SK-N-SH (cell line): ENCODE measurements around the gene RASGEF1C. TPM values are rescaled to one million over a fixed set of nuclear protein-coding genes. Genes with fewer than 3 reads are reported as not detected.

ENCODE experiments used
- CTCF ChIA-PET: fragments of 300-600, 350-600 bp; formaldehyde crosslinking; extraction: SDS; loops from one replicate; lab custom pipeline; 2021; lab: Yijun Ruan, JAX
- POLR2A ChIA-PET: fragments of 350-600 bp; sonication (Branson Sonifier 250); formaldehyde crosslinking; extraction: SDS; loops from one replicate; lab custom pipeline; 2020; ENCODE audit warnings: antibody characterized with exemption, inconsistent platforms; lab: Yijun Ruan, JAX
- DNase-seq: peaks from one replicate; pipeline ENCODE4 v3.0.0; 2012
- H2AFZ ChIP-seq: fragments of 200-600 bp; sonication (generic); 2 replicates; pipeline ENCODE4 v1.8.1; 2016; ENCODE audit warnings: antibody characterized with exemption, mild to moderate bottlenecking, low read depth
- H3F3A ChIP-seq: fragments of 200-600 bp; sonication (generic); replicated peaks from 2 replicates; pipeline ENCODE3; 2016; ENCODE audit warnings: antibody characterized with exemption, mild to moderate bottlenecking; ENCODE audit not compliant: insufficient read depth
- H3K27ac ChIP-seq, 2 experiments: fragments of 200-500 bp in 1 of 2; fragments of 200-600 bp in 1 of 2; sonication (Bioruptor generic) in 1 of 2; sonication (generic), shearing (Covaris generic) in 1 of 2; 2 replicates each; pipeline versions ENCODE4 v1.5.1 to v1.6.1; 2014 to 2016; ENCODE audit warnings: low read depth in 2 of 2, inconsistent platforms in 1 of 2, low read length in 1 of 2, mild to moderate bottlenecking in 1 of 2, mixed read lengths in 1 of 2
- H3K27me3 ChIP-seq: fragments of 200-600 bp; sonication (generic), shearing (Covaris generic); 2 replicates; pipeline ENCODE4 v1.6.1; 2016; ENCODE audit warnings: mixed run types; ENCODE audit not compliant: insufficient read depth
- H3K36me3 ChIP-seq, 2 experiments: fragments of 200-500 bp in 1 of 2; fragments of 200-600 bp in 1 of 2; sonication (Bioruptor generic) in 1 of 2; sonication (generic) in 1 of 2; replicated peaks in 1 of 2; 2 replicates each; pipeline versions ENCODE3 to v1.5.1; 2014 to 2016; ENCODE audit warnings: low read length in 1 of 2, mild to moderate bottlenecking in 1 of 2; ENCODE audit not compliant: insufficient read depth in 2 of 2, control insufficient read depth in 1 of 2
- H3K4me1 ChIP-seq, 2 experiments: fragments of 200-500 bp in 1 of 2; fragments of 200-600 bp in 1 of 2; sonication (Bioruptor generic) in 1 of 2; sonication (generic), shearing (Covaris generic) in 1 of 2; 2 replicates each; pipeline versions ENCODE4 v1.5.1 to v1.6.1; 2014 to 2016; ENCODE audit warnings: low read depth in 1 of 2, low read length in 1 of 2, mixed run types in 1 of 2; ENCODE audit not compliant: insufficient read depth in 2 of 2, control insufficient read depth in 1 of 2
- H3K4me2 ChIP-seq: fragments of 200-600 bp; sonication (generic), shearing (Covaris generic); 2 replicates; pipeline ENCODE4 v1.6.1; 2017; ENCODE audit warnings: mixed run types
- H3K4me3 ChIP-seq, 2 experiments: fragments of 200-500 bp in 1 of 2; fragments of 200-600 bp in 1 of 2; sonication (Bioruptor generic) in 1 of 2; sonication (generic), shearing (Covaris generic) in 1 of 2; 2 replicates each; pipeline versions ENCODE4 v1.5.1 to v1.8.1; 2014 to 2016; ENCODE audit warnings: low read depth in 2 of 2, inconsistent platforms in 1 of 2, low read length in 1 of 2, mild to moderate bottlenecking in 1 of 2, mixed read lengths in 1 of 2, moderate library complexity in 1 of 2
- H3K79me2 ChIP-seq: fragments of 200-600 bp; sonication (generic); 2 replicates; pipeline ENCODE4 v1.8.1; 2017; ENCODE audit warnings: mild to moderate bottlenecking; ENCODE audit not compliant: insufficient read depth
- H3K9ac ChIP-seq: fragments of 200-600 bp; sonication (generic); 2 replicates; pipeline ENCODE4 v1.6.1; 2017; ENCODE audit warnings: mixed run types
- H3K9me2 ChIP-seq: fragments of 200-600 bp; sonication (generic); 2 replicates; pipeline ENCODE4 v1.6.1; 2017; ENCODE audit warnings: mixed run types
- H3K9me3 ChIP-seq: fragments of 200-600 bp; sonication (generic); 2 replicates; pipeline ENCODE4 v1.6.1; 2017; ENCODE audit warnings: mixed run types, mild to moderate bottlenecking, moderate library complexity
- H4K20me1 ChIP-seq: fragments of 200-600 bp; sonication (generic); 2 replicates; pipeline ENCODE4 v1.6.1; 2017; ENCODE audit warnings: mild to moderate bottlenecking, mixed run types; ENCODE audit not compliant: insufficient read depth
- CHD2 ChIP-seq: fragments of 150-350 bp; IDR thresholded peaks from 2 replicates; pipeline ENCODE4 v1.6.1; 2018; ENCODE audit warnings: low read length; ENCODE audit not compliant: partially characterized antibody
- CTCF ChIP-seq: fragments of 200-600 bp; sonication (generic); IDR thresholded peaks from 2 replicates; pipeline ENCODE4 v1.6.1; 2017; ENCODE audit warnings: antibody characterized with exemption, mild to moderate bottlenecking, moderate library complexity
- EZH2phosphoT487 ChIP-seq: fragments of 200-600 bp; sonication (generic); IDR thresholded peaks from 2 replicates; pipeline ENCODE4 v1.6.1; 2017; ENCODE audit warnings: low read depth, mixed run types, mild to moderate bottlenecking, antibody characterized with exemption, moderate library complexity, borderline replicate concordance
- FOXJ3 ChIP-seq: sonication (generic); formaldehyde crosslinking; IDR thresholded peaks from 2 replicates; pipeline ENCODE4 v1.5.1; 2020; ENCODE audit warnings: mild to moderate bottlenecking, missing genetic modification reagents
- GABPA ChIP-seq: IDR thresholded peaks from 2 replicates; pipeline ENCODE4 v1.4.0; 2012; ENCODE audit warnings: low read depth, mild to moderate bottlenecking
- IRF3 ChIP-seq: fragments of 150-350 bp; IDR thresholded peaks from 2 replicates; pipeline ENCODE4 v1.6.1; 2016; ENCODE audit warnings: mild to moderate bottlenecking, low read depth, low read length
- MXI1 ChIP-seq: IDR thresholded peaks from 2 replicates; pipeline ENCODE4 v1.6.1; 2012; ENCODE audit warnings: mild to moderate bottlenecking, low read depth, low read length, improper control_type of control experiment
- PBX3 ChIP-seq: IDR thresholded peaks from 2 replicates; pipeline ENCODE4; 2012
- SMC3 ChIP-seq: IDR thresholded peaks from 2 replicates; pipeline ENCODE4 v1.6.1; 2012; ENCODE audit warnings: low read depth, low read length, improper control_type of control experiment
- TAF1 ChIP-seq: IDR thresholded peaks from 2 replicates; pipeline ENCODE4 v1.6.1; 2012; ENCODE audit warnings: low read depth, mild to moderate bottlenecking, low read length, moderate library complexity, borderline replicate concordance
- TCF12 ChIP-seq: IDR thresholded peaks from 2 replicates; pipeline ENCODE4 v1.4.0; 2012
- USF1 ChIP-seq: IDR thresholded peaks from 2 replicates; pipeline ENCODE4 v1.4.0; 2012; ENCODE audit warnings: low read depth, borderline replicate concordance
- USF2 ChIP-seq: fragments of 150-350 bp; IDR thresholded peaks from 2 replicates; pipeline ENCODE4 v1.6.1; 2017; ENCODE audit warnings: antibody characterized with exemption, low read length, low read depth, borderline replicate concordance
- ZBTB33 ChIP-seq: IDR thresholded peaks from 2 replicates; pipeline ENCODE4 v1.4.0; 2012; ENCODE audit warnings: low read depth, borderline replicate concordance
- WGBS: methylation state at CpG from one replicate; pipeline ENCODE4 v1.1.6; 2017; ENCODE audit warnings: low lambda C conversion rate; 5-methylcytosine and 5-hydroxymethylcytosine counted together
- polyA plus RNA-seq, 3 experiments: library from polyadenylated mRNA; depleted of rRNA; stranded (reverse); fragments of >200 nt; gene quantifications; 2 replicates each; pipeline ENCODE4 v1.2.3, GENCODE V29; 2012

The RASGEF1C gene
- polyA plus RNA-seq, 1 of the 3 experiments (the other 2 are of a cell fraction) = not detected

- TF ChIP-seq IRF3 (no peak), USF1 (no peak), MXI1 (no peak), PBX3 (no peak)
Observed at GRCh38 chr5:180099733-180100611, 109.0 kb downstream of the RASGEF1C start (continued).

- no peak overlapping the region for H3K4me2 ChIP-seq
- no peaks in the 10 kb centered on the region for H3F3A ChIP-seq
- no peaks in the 10 kb centered on the region for H4K20me1 ChIP-seq
- H3K4me3 ChIP-seq = no peak overlapping the region
- H2AFZ ChIP-seq = no peak overlapping the region
- H3K27ac ChIP-seq = no peak overlapping the region
- H3K9ac ChIP-seq = no peak overlapping the region
- POLR2A ChIA-PET = no interaction called here
- no peak for DNase-seq
- CTCF ChIA-PET = interaction anchor here (1.2 kb wide), 1 partner anchor 110 kb away, joined by 4 read pairs; the partner anchor contains the start of gene RASGEF1C
- no peaks in the 10 kb centered on the region for H3K4me1 ChIP-seq
- no peak for TF ChIP-seq IRF3
- no peak for TF ChIP-seq EZH2phosphoT487
- TF ChIP-seq GABPA = no peak
- TF ChIP-seq CHD2 = no peak
- TF ChIP-seq TCF12 = no peak
- no peak for TF ChIP-seq ZBTB33
- no peak for TF ChIP-seq TAF1
- TF ChIP-seq SMC3 = no peak
- no peak for TF ChIP-seq USF2
- no peak for TF ChIP-seq FOXJ3 (CRISPR knock-in tag)
- no peak for TF ChIP-seq CTCF
- no peaks in the 10 kb centered on the region for H3K27me3 ChIP-seq
- no peaks in the 10 kb centered on the region for H3K9me2 ChIP-seq
- no peaks in the 10 kb centered on the region for H3K79me2 ChIP-seq
- H3K36me3 ChIP-seq = no peaks in the 10 kb centered on the region
- no peaks in the 10 kb centered on the region for H3K9me3 ChIP-seq
- WGBS = 20% methylated on average over 2 of the region's 18 CpGs
Observed at GRCh38 chr5:180098991-180099732, 109.8 kb downstream of the RASGEF1C start.
